Measurements from ENCODE around the gene BOD1L1. TPM values are rescaled to one million over a fixed set of nuclear protein-coding genes. Genes with fewer than 3 reads are reported as not detected.

Gene BOD1L1
- total and polyA plus RNA-seq, 2 donors (not counting 1 experiment from before 2014, with no cell fraction given), result 20.1 to 34.3 TPM

DNA sequence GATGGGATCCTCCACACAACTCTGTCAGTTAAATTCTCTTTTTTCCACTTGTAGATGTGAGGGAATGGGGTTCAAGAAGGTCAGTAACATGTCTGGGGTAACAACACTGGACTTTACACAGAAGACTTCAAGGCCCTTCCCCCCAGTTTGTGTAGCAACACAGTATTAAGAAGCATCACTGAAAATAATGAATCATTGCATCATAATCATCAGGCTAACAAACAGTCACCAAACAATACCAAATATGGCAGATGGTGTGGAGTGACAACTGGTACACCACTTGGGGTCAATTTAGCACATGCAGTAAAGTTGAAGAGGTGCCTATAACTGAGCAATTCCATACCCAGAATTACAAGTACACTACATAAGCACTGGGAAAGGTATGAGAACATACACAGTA, 38.6 kb downstream of the BOD1L1 start:
- Histone ChIP-seq H3K4me2 (ENCODE audit: extremely low read depth, insufficient read depth, low read length) (no peak overlapping the region), H3K9ac (ENCODE audit: insufficient read depth, low read length) (no peak overlapping the region)

DNA sequence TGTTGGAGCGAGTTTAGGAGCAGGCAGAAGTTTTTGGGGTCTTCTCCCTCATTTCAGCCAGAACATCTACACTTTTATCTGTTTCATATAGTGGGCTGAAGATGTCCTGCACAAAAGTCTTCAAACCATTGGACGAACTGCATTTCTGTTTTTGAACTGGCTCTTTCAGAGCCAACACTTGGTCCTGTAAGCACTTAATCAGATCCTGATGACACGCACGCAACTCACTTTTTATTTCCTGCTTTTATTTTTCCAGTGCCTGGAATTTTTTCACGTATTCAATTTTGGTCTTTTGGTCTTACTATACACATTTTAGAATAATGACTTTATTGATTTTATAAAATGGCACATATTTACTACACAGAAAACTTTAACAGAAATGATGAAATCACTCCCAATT, 43.0 kb downstream of the BOD1L1 start:
- no peak overlapping the region for H3K4me2 ChIP-seq (ENCODE audit: extremely low read depth, insufficient read depth, low read length)
- no peaks in the 10 kb centered on the region for H3K79me2 ChIP-seq (ENCODE audit: control insufficient read depth, insufficient read depth, low read length)
- H3K27me3 ChIP-seq (ENCODE audit: control insufficient read depth, insufficient read depth, low read length), result no peaks in the 10 kb centered on the region
- no peaks in the 10 kb centered on the region for H3K9me3 ChIP-seq (ENCODE audit: control insufficient read depth, insufficient read depth, low read depth, low read length)
- no peak overlapping the region for H3K27ac ChIP-seq (ENCODE audit: insufficient read depth, low read length)
- no peak for DNase-seq (ENCODE audit: low read depth in 2 of 2)
- no peaks in the 10 kb centered on the region for H3K4me1 ChIP-seq (ENCODE audit: control insufficient read depth, extremely low read depth, insufficient read depth, low read length)
- no peak overlapping the region for H2AFZ ChIP-seq (ENCODE audit: low read length)
- no peak overlapping the region for H3K4me3 ChIP-seq (replicated peaks in 1 of 4; ENCODE audit: control extremely low read depth in 1 of 4, insufficient read depth in 1 of 4, low read depth in 3 of 4, low read length in 4 of 4)
- peaks cover 8% of the 10 kb centered on the region for H3K36me3 ChIP-seq (ENCODE audit: control insufficient read depth, insufficient read depth, low read length)
- H3K9ac ChIP-seq (ENCODE audit: insufficient read depth, low read length), result no peak overlapping the region
- no peaks in the 10 kb centered on the region for H4K20me1 ChIP-seq (ENCODE audit: control insufficient read depth, extremely low read depth, insufficient read depth, low read length)
- TF ChIP-seq, protein P1, sequence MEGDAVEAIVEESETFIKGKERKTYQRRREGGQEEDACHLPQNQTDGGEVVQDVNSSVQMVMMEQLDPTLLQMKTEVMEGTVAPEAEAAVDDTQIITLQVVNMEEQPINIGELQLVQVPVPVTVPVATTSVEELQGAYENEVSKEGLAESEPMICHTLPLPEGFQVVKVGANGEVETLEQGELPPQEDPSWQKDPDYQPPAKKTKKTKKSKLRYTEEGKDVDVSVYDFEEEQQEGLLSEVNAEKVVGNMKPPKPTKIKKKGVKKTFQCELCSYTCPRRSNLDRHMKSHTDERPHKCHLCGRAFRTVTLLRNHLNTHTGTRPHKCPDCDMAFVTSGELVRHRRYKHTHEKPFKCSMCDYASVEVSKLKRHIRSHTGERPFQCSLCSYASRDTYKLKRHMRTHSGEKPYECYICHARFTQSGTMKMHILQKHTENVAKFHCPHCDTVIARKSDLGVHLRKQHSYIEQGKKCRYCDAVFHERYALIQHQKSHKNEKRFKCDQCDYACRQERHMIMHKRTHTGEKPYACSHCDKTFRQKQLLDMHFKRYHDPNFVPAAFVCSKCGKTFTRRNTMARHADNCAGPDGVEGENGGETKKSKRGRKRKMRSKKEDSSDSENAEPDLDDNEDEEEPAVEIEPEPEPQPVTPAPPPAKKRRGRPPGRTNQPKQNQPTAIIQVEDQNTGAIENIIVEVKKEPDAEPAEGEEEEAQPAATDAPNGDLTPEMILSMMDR (conservative IDR thresholded peaks at IDR 0.05 in 1 of 2, IDR thresholded peaks at IDR 0.05 in 1 of 2; ENCODE audit: low read depth in 1 of 2, low read length in 2 of 2), result no peak
- no peak for TF ChIP-seq EZH2 (IDR thresholded peaks at IDR 0.05; ENCODE audit: low read length, missing control alignments)

More for the DNA sequence above, 38.6 kb downstream of the BOD1L1 start:
- Histone ChIP-seq H3K27ac (ENCODE audit: insufficient read depth, low read length) (no peak overlapping the region), H3K27me3 (ENCODE audit: control insufficient read depth, insufficient read depth, low read length) (no peaks in the 10 kb centered on the region), H2AFZ (ENCODE audit: low read length) (no peak overlapping the region), H3K36me3 (ENCODE audit: control insufficient read depth, insufficient read depth, low read length) (peaks cover 9% of the 10 kb centered on the region), H3K9me3 (ENCODE audit: control insufficient read depth, insufficient read depth, low read depth, low read length) (no peaks in the 10 kb centered on the region), H3K4me1 (ENCODE audit: control insufficient read depth, extremely low read depth, insufficient read depth, low read length) (no peaks in the 10 kb centered on the region), H4K20me1 (ENCODE audit: control insufficient read depth, extremely low read depth, insufficient read depth, low read length) (no peaks in the 10 kb centered on the region), H3K79me2 (ENCODE audit: control insufficient read depth, insufficient read depth, low read length) (no peaks in the 10 kb centered on the region), H3K4me3 (replicated peaks in 1 of 4; ENCODE audit: control extremely low read depth in 1 of 4, insufficient read depth in 1 of 4, low read depth in 3 of 4, low read length in 4 of 4) (no peak overlapping the region)
- DNase-seq (ENCODE audit: low read depth in 2 of 2), result no peak
- TF ChIP-seq, protein P1 (conservative IDR thresholded peaks at IDR 0.05 in 1 of 2, IDR thresholded peaks at IDR 0.05 in 1 of 2; ENCODE audit: low read depth in 1 of 2, low read length in 2 of 2), result no peak
- TF ChIP-seq EZH2 (IDR thresholded peaks at IDR 0.05; ENCODE audit: low read length, missing control alignments), result no peak

DNA sequence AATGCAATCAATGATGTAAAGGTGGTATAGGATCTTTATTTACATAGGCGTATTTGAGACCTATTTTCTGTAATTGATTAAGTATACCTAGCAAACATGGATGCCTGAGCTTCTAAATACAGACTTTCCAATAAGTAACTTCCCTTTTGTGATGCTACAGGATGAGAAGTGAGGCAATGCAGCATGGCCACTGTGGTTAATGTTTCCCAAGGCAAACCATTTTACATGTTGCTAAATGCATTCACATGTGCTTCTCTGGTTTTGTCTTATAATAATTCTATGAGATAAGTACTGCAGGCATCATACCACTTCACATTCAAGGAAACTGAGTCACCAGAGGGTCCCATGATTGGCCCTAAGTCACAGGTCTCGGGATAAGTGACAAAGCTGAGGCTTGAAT, 47.5 kb downstream of the BOD1L1 start:
- no peak for DNase-seq (ENCODE audit: low read depth in 2 of 2)

More for the DNA sequence above, 47.5 kb downstream of the BOD1L1 start:
- Histone ChIP-seq H3K27ac (ENCODE audit: insufficient read depth, low read length) (no peak overlapping the region), H3K4me2 (ENCODE audit: extremely low read depth, insufficient read depth, low read length) (no peak overlapping the region), H3K79me2 (ENCODE audit: control insufficient read depth, insufficient read depth, low read length) (no peaks in the 10 kb centered on the region), H3K9ac (ENCODE audit: insufficient read depth, low read length) (no peak overlapping the region), H3K27me3 (ENCODE audit: control insufficient read depth, insufficient read depth, low read length) (no peaks in the 10 kb centered on the region), H3K4me3 (replicated peaks in 1 of 4; ENCODE audit: control extremely low read depth in 1 of 4, insufficient read depth in 1 of 4, low read depth in 3 of 4, low read length in 4 of 4) (no peak overlapping the region), H2AFZ (ENCODE audit: low read length) (no peak overlapping the region), H3K9me3 (ENCODE audit: control insufficient read depth, insufficient read depth, low read depth, low read length) (no peaks in the 10 kb centered on the region), H4K20me1 (ENCODE audit: control insufficient read depth, extremely low read depth, insufficient read depth, low read length) (no peaks in the 10 kb centered on the region), H3K36me3 (ENCODE audit: control insufficient read depth, insufficient read depth, low read length) (peaks cover 4% of the 10 kb centered on the region), H3K4me1 (ENCODE audit: control insufficient read depth, extremely low read depth, insufficient read depth, low read length) (no peaks in the 10 kb centered on the region)
- TF ChIP-seq EZH2 (IDR thresholded peaks at IDR 0.05; ENCODE audit: low read length, missing control alignments), result no peak
- TF ChIP-seq, protein P1 (conservative IDR thresholded peaks at IDR 0.05 in 1 of 2, IDR thresholded peaks at IDR 0.05 in 1 of 2; ENCODE audit: low read depth in 1 of 2, low read length in 2 of 2), result no peak
